A549 (cell line): ENCODE results near the gene UGT1A9.

Experiments
- CHD4 ChIP-seq: fragments of 200-600 bp; sonication (generic); IDR thresholded peaks from 2 replicates; pipeline ENCODE4 v1.6.1; 2016; ENCODE audit warnings: antibody characterized with exemption, mild to moderate bottlenecking, borderline replicate concordance
- CTCF ChIP-seq: fragments of >200 bp; sonication (Bioruptor Twin); formaldehyde crosslinking; IDR thresholded peaks from 3 replicates; pipeline ENCODE4 v1.5.1; 2016
- EP300 ChIP-seq, 2 experiments: fragments of >200 bp; sonication (Bioruptor Twin); formaldehyde crosslinking; IDR thresholded peaks; 2 replicates in 1 of 2; 3 replicates in 1 of 2; pipeline ENCODE4 v1.6.1; 2016 to 2017
- ESRRA ChIP-seq: fragments of 150-350 bp; IDR thresholded peaks from 2 replicates; pipeline ENCODE4 v1.6.1; 2014; ENCODE audit warnings: mild to moderate bottlenecking, low read length, borderline replicate concordance
- FOSB ChIP-seq: fragments of 250-450 bp; sonication (Bioruptor Pico); IDR thresholded peaks from 2 replicates; pipeline ENCODE4 v1.5.0; 2020; ENCODE audit warnings: mild to moderate bottlenecking, moderate library complexity
- HMGXB4 ChIP-seq: fragments of 250-450 bp; sonication (Bioruptor Pico); IDR thresholded peaks from 2 replicates; pipeline ENCODE4 v1.5.0; 2021; ENCODE audit warnings: mild to moderate bottlenecking, moderate library complexity, borderline replicate concordance
- JUN ChIP-seq, 2 experiments: fragments of >200 bp; sonication (Bioruptor Twin); formaldehyde crosslinking; IDR thresholded peaks; 2 replicates in 1 of 2; 3 replicates in 1 of 2; pipeline ENCODE4 v1.6.1; 2016 to 2017
- KDM1A ChIP-seq: fragments of 200-600 bp; sonication (generic); IDR thresholded peaks from 2 replicates; pipeline ENCODE4 v1.6.1; 2016; ENCODE audit warnings: low read depth, mild to moderate bottlenecking
- MYC ChIP-seq: IDR thresholded peaks from 2 replicates; pipeline ENCODE4 v1.6.1; 2012; ENCODE audit warnings: mild to moderate bottlenecking, inconsistent platforms, low read length, improper control_type of control experiment, borderline replicate concordance
- RAD21 ChIP-seq, 2 experiments: fragments of >200 bp in 1 of 2; sonication (Bioruptor Twin) in 1 of 2; formaldehyde crosslinking in 1 of 2; IDR thresholded peaks in 1 of 2; conservative IDR thresholded peaks in 1 of 2; 2 replicates in 1 of 2; 3 replicates in 1 of 2; pipeline ENCODE4 v1.6.1; 2012 to 2018; ENCODE audit warnings: inconsistent platforms in 1 of 2
- SMC3 ChIP-seq: fragments of >200 bp; sonication (Bioruptor Twin); formaldehyde crosslinking; IDR thresholded peaks from 3 replicates; pipeline ENCODE4 v1.6.1; 2018; ENCODE audit warnings: inconsistent platforms
- TP53 ChIP-seq: fragments of 250-450 bp; sonication (Bioruptor Pico); IDR thresholded peaks from 2 replicates; pipeline ENCODE4 v1.5.0; 2021; ENCODE audit warnings: mild to moderate bottlenecking, moderate library complexity
- USF2 ChIP-seq: fragments of 450-650 bp; IDR thresholded peaks from 2 replicates; pipeline ENCODE4 v1.6.1; 2014; ENCODE audit warnings: antibody characterized with exemption
- ZFP36 ChIP-seq: fragments of 450-650 bp; IDR thresholded peaks from 2 replicates; pipeline ENCODE4 v1.6.1; 2014; ENCODE audit warnings: borderline replicate concordance; ENCODE audit not compliant: partially characterized antibody

- TF ChIP-seq KDM1A (no peak), SMC3 (peak; percentile 59; the same call in 2 of the 3 replicates), RAD21 (conservative IDR thresholded peaks at IDR 0.05 in 1 of 2, IDR thresholded peaks at IDR 0.05 in 1 of 2) (peak; percentile 39 to 71; a peak in 4 of 5 replicates), TP53 (CRISPR knock-in tag) (no peak), MYC (peak; percentile 78), CTCF (no peak), ZFP36 (no peak), JUN (IDR thresholded peaks at IDR 0.05) (peak; percentile 98 to 99), USF2 (no peak), ESRRA (no peak), FOSB (CRISPR knock-in tag) (no peak), CHD4 (no peak), EP300 (IDR thresholded peaks at IDR 0.05) (peak; percentile 100), HMGXB4 (CRISPR knock-in tag) (no peak)
These were observed 28.4 kb downstream of the UGT1A9 start for GRCh38 chr2:233700028-233700635.
